HCT116 (cell line): ENCODE measurements around the gene SIK3.

ENCODE experiments used
- ATF3 ChIP-seq: IDR thresholded peaks from 2 replicates; pipeline ENCODE4 v1.6.1; 2012
- CEBPB ChIP-seq: IDR thresholded peaks from 2 replicates; pipeline ENCODE4 v1.6.1; 2012; ENCODE audit warnings: low read depth
- CTCF ChIP-seq, 3 experiments: fragments of 200-600 bp in 1 of 3; sonication (generic) in 1 of 3; IDR thresholded peaks in 2 of 3; conservative IDR thresholded peaks in 1 of 3; 2 replicates each; pipeline ENCODE4 v1.5.1; 2012 to 2017; ENCODE audit warnings: low read depth in 2 of 3, low read length in 2 of 3, antibody characterized with exemption in 1 of 3, borderline replicate concordance in 1 of 3, control low read depth in 1 of 3, mild to moderate bottlenecking in 1 of 3, mixed read lengths in 1 of 3, mixed run types in 1 of 3, moderate library complexity in 1 of 3; ENCODE audit not compliant: insufficient read depth in 1 of 3
- EZH2 ChIP-seq: fragments of 200-600 bp; sonication (generic); IDR thresholded peaks from 2 replicates; pipeline ENCODE4 v1.6.1; 2017; ENCODE audit warnings: antibody characterized with exemption, mixed run types
- POLR2A ChIP-seq: IDR thresholded peaks from 2 replicates; pipeline ENCODE4 v1.7.0; 2011; ENCODE audit warnings: borderline replicate concordance; ENCODE audit not compliant: insufficient read depth, insufficient read length; ENCODE audit errors: extremely low read depth
- POLR2AphosphoS5 ChIP-seq: IDR thresholded peaks from 2 replicates; pipeline ENCODE4 v1.6.1; 2011; ENCODE audit warnings: mild to moderate bottlenecking, low read depth, low read length, moderate library complexity
- RAD21 ChIP-seq: IDR thresholded peaks from 2 replicates; pipeline ENCODE4 v1.6.1; 2012; ENCODE audit warnings: low read depth, mild to moderate bottlenecking
- REST ChIP-seq: IDR thresholded peaks from 2 replicates; pipeline ENCODE4 v1.6.1; 2012; ENCODE audit warnings: low read depth
- SP1 ChIP-seq: IDR thresholded peaks from 2 replicates; pipeline ENCODE4 v1.6.1; 2012; ENCODE audit warnings: low read depth
- TF ChIP-seq, protein P1 (sequence below): IDR thresholded peaks from 2 replicates; pipeline ENCODE4 v1.6.1; 2011; ENCODE audit warnings: mild to moderate bottlenecking, low read length, moderate library complexity; ENCODE audit not compliant: insufficient replicate concordance; ENCODE audit errors: extremely low read depth
- TF ChIP-seq, protein P2 (sequence below): IDR thresholded peaks from 2 replicates; pipeline ENCODE4 v1.6.1; 2012

DNA sequence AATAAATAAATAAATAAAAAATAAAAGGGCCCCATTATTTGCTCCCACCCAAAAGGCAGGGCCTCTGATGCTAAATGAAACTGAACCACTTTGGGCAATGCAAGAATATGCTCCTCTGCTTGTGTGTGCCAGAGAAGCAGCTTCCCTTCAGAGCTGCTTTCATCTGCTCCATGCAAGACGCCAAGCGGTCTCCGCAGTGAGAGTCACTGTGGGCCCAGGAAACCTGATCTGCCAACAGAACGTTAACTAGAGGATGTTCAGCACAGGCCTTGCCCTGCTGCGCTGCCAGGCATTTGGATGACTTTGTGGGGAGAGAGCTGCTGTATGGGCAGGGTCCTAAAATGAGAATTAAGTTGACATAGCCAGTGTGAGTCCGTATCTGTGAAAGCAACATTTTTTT is 217.1 kb downstream of the SIK3 start:
- TF ChIP-seq CEBPB (no peak), ATF3 (no peak), CTCF (IDR thresholded peaks at IDR 0.05 in 2 of 3, conservative IDR thresholded peaks at IDR 0.05 in 1 of 3; ENCODE audit: borderline replicate concordance in 1 of 3, insufficient read depth in 1 of 3, low read depth in 2 of 3, low read length in 2 of 3) (no peak), EZH2 (no peak), POLR2AphosphoS5 (no peak), REST (no peak), SP1 (no peak), RAD21 (no peak), POLR2A (no peak)
- TF ChIP-seq, protein P1, sequence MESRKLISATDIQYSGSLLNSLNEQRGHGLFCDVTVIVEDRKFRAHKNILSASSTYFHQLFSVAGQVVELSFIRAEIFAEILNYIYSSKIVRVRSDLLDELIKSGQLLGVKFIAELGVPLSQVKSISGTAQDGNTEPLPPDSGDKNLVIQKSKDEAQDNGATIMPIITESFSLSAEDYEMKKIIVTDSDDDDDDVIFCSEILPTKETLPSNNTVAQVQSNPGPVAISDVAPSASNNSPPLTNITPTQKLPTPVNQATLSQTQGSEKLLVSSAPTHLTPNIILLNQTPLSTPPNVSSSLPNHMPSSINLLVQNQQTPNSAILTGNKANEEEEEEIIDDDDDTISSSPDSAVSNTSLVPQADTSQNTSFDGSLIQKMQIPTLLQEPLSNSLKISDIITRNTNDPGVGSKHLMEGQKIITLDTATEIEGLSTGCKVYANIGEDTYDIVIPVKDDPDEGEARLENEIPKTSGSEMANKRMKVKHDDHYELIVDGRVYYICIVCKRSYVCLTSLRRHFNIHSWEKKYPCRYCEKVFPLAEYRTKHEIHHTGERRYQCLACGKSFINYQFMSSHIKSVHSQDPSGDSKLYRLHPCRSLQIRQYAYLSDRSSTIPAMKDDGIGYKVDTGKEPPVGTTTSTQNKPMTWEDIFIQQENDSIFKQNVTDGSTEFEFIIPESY: no peak
- TF ChIP-seq, protein P2, sequence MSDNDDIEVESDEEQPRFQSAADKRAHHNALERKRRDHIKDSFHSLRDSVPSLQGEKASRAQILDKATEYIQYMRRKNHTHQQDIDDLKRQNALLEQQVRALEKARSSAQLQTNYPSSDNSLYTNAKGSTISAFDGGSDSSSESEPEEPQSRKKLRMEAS: no peak
